Spleen (tissue), 7 donors: ENCODE results near the gene PNCK.

Experiments used
- CTCF ChIP-seq, 11 experiments: fragments of 200-600 bp in 7 of 11; fragments of 450-650 bp in 4 of 11; sonication (generic) in 4 of 11; IDR thresholded peaks in 8 of 11; conservative IDR thresholded peaks in 3 of 11; 1 replicate in 7 of 11; 2 replicates in 4 of 11; pipeline versions ENCODE4 v1.4.0 to v1.8.0; 2016 to 2021; ENCODE audit warnings: antibody characterized with exemption in 11 of 11, inconsistent platforms in 4 of 11, mild to moderate bottlenecking in 1 of 11
- POLR2A ChIP-seq, 3 donors: fragments of 450-650 bp; IDR thresholded peaks; one replicate each; pipeline ENCODE4 v1.5.1; 2017; ENCODE audit warnings: antibody characterized with exemption in 3 of 3, mild to moderate bottlenecking in 1 of 3
- donor health status: DM: no; HTN: no; CAD: no; lungs with moderate emphysema.
- donor health status: DM: no; HTN: no; CAD: no.
- donor health status: DM: no; HTN: no; CAD: no.

GRCh38 chrX:153639177-153640044 lies 34.2 kb downstream of the PNCK start:
- no peak for TF ChIP-seq CTCF (IDR thresholded peaks at IDR 0.05 in 8 of 11, conservative IDR thresholded peaks at IDR 0.05 in 3 of 11)
- TF ChIP-seq POLR2A (IDR thresholded peaks at IDR 0.05) = no peak
